ENCODE data around the gene ABCF2.

ABCF2 gene

GRCh38 chr7:151261529-151261928 lies 34.5 kb upstream of the ABCF2 start:
- no peak for DNase-seq (ENCODE audit: low read depth, low spot score)
- no peak overlapping the region for H3K4me3 ChIP-seq (ENCODE audit: low read depth, low read length)
- no peak for TF ChIP-seq CTCF (IDR thresholded peaks at IDR 0.05; ENCODE audit: insufficient read depth, low read length, missing control alignments)
- ChIA-PET CTCF (interaction anchor here (1.2 kb wide), 2 partner anchors 14 to 17 kb away, joined by 4 to 5 read pairs; no protein-coding TSS in a partner anchor), POLR2A (interaction anchor here (1.4 kb wide), 1 partner anchor 9 kb away, joined by 5 read pairs; no protein-coding TSS in a partner anchor)

- ChIA-PET CTCF (no interaction called here), POLR2A (no interaction called here)
- H3K4me3 ChIP-seq (ENCODE audit: low read depth, low read length), result no peak overlapping the region
- no peak for TF ChIP-seq CTCF (IDR thresholded peaks at IDR 0.05; ENCODE audit: insufficient read depth, low read length, missing control alignments)
- DNase-seq (ENCODE audit: low read depth, low spot score), result no peak
These were observed 33.9 kb upstream of the ABCF2 start for GRCh38 chr7:151260883-151261282.

GRCh38 chr7:151260471-151260870 lies 33.5 kb upstream of the ABCF2 start:
- H3K4me3 ChIP-seq (ENCODE audit: low read depth, low read length), result no peak overlapping the region
- ChIA-PET CTCF (no interaction called here), POLR2A (no interaction called here)
- DNase-seq (ENCODE audit: low read depth, low spot score), result no peak
- TF ChIP-seq CTCF (IDR thresholded peaks at IDR 0.05; ENCODE audit: insufficient read depth, low read length, missing control alignments), result no peak

GRCh38 chr7:151257990-151258389 lies 31.0 kb upstream of the ABCF2 start:
- DNase-seq (ENCODE audit: low read depth, low spot score), result no peak
- no peak for TF ChIP-seq CTCF (IDR thresholded peaks at IDR 0.05; ENCODE audit: insufficient read depth, low read length, missing control alignments)
- POLR2A ChIA-PET, result no interaction called here
- CTCF ChIA-PET, result interaction anchor here (0.8 to 1.3 kb wide), 3 partner anchors 12 to 111 kb away, joined by 3 to 4 read pairs (median 3); no protein-coding TSS in a partner anchor
- no peak overlapping the region for H3K4me3 ChIP-seq (ENCODE audit: low read depth, low read length)

- H3K4me3 ChIP-seq (ENCODE audit: low read depth, low read length), result no peak overlapping the region
- ChIA-PET POLR2A (no interaction called here), CTCF (interaction anchor here (0.5 to 1.9 kb wide), 4 partner anchors 10 to 362 kb away, joined by 3 to 7 read pairs (median 5); no protein-coding TSS in a partner anchor)
- no peak for TF ChIP-seq CTCF (IDR thresholded peaks at IDR 0.05; ENCODE audit: insufficient read depth, low read length, missing control alignments)
- DNase-seq (ENCODE audit: low read depth, low spot score), result no peak
These were observed 29.5 kb upstream of the ABCF2 start for GRCh38 chr7:151256410-151257045.

- POLR2A ChIA-PET, result no interaction called here
- CTCF ChIA-PET, result interaction anchor here (1.1 to 1.9 kb wide), 3 partner anchors 9 to 49 kb away, joined by 3 to 7 read pairs (median 7); no protein-coding TSS in a partner anchor
These were observed 28.4 kb upstream of the ABCF2 start for GRCh38 chr7:151255390-151255789.

More at GRCh38 chr7:151255390-151255789, 28.4 kb upstream of the ABCF2 start:
- no peak for DNase-seq (ENCODE audit: low read depth, low spot score)
- H3K4me3 ChIP-seq (ENCODE audit: low read depth, low read length), result no peak overlapping the region
- no peak for TF ChIP-seq CTCF (IDR thresholded peaks at IDR 0.05; ENCODE audit: insufficient read depth, low read length, missing control alignments)
